Measurements from ENCODE around the gene BID.

BID gene

DNA sequence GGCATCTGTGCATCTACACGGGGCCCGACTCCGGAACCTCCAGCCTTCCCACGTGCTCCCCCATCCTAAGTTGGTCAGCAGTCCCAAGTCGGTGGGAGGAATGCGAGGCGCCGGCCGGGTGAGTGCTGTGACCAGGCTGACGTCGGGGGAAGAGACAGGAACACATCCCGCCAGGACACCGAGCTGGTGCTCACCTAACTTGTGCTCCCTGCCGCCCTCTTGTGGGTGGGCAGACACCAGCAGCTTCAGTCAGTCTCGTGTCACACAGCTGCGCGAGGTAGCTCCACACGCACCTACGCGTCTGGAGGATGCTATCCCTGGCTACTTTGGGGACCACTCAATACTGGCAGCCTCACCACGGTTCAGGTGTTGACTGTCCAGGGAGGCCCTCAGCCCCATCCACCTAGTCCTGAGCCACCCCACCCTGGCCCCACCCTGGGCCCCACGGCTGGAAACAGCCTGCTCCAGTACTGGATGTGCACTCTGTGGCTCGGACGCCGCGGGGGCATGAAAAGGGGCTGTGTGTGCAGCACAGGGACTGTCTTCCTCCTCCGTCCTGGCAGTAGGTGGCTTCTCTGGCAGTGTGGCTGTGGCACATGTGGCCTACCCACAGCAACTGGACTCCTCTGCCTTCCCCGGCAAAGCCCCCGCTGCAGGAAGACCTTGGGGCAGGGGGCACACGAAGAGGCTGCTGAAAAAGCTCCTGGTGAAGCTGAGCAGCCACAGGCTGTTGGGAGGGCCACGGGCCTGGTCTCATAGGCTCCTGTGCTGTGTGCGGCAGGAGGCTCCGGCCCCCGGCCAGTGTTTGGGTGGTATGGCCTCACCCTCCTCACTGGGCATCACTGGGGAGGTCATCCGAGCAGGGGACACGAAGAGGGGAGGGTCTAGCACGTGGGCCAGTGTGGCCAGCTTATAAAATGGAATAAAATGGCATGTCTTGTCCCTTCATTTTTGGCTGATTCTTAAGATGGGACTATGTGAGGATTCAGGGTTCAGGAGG is 11.2 kb upstream of the BID start:
- TF ChIP-seq, protein P1, sequence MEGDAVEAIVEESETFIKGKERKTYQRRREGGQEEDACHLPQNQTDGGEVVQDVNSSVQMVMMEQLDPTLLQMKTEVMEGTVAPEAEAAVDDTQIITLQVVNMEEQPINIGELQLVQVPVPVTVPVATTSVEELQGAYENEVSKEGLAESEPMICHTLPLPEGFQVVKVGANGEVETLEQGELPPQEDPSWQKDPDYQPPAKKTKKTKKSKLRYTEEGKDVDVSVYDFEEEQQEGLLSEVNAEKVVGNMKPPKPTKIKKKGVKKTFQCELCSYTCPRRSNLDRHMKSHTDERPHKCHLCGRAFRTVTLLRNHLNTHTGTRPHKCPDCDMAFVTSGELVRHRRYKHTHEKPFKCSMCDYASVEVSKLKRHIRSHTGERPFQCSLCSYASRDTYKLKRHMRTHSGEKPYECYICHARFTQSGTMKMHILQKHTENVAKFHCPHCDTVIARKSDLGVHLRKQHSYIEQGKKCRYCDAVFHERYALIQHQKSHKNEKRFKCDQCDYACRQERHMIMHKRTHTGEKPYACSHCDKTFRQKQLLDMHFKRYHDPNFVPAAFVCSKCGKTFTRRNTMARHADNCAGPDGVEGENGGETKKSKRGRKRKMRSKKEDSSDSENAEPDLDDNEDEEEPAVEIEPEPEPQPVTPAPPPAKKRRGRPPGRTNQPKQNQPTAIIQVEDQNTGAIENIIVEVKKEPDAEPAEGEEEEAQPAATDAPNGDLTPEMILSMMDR (IDR thresholded peaks at IDR 0.05; ENCODE audit: low read depth, low read length) = peak; percentile 46
- in situ Hi-C loops (cut with HindIII; ENCODE audit: low sequenced_read_pairs) = no loop called here
- H3K4me3 ChIP-seq (ENCODE audit: low read depth, low read length) = no peak overlapping the region
- DNase-seq (ENCODE audit: low read depth, low spot score) = no peak

DNA sequence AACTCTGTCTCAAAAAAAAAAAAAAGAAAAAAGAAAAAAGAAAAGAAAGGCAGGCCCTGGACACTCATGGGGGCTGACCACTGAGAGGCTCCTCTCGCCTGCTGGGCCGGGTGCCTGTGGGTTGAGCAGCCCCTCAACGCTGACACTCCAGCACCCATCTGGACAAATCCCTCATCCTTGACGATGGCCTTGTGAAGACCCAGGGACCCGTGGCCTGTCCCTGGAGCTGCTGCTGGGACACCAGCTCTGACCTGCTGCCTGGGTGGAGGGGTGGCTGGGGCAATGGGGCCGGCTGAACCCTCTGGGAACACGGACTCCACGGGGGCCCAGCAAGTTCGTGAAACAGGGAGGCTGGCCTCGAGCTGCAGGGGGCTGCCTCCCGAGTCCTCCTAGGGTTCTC is 10.5 kb upstream of the BID start:
- in situ Hi-C loops (cut with HindIII; ENCODE audit: low sequenced_read_pairs) = no loop called here
- DNase-seq (ENCODE audit: low read depth, low spot score) = no peak
- TF ChIP-seq, protein P1 (IDR thresholded peaks at IDR 0.05; ENCODE audit: low read depth, low read length) = no peak
- no peak overlapping the region for H3K4me3 ChIP-seq (ENCODE audit: low read depth, low read length)

DNA sequence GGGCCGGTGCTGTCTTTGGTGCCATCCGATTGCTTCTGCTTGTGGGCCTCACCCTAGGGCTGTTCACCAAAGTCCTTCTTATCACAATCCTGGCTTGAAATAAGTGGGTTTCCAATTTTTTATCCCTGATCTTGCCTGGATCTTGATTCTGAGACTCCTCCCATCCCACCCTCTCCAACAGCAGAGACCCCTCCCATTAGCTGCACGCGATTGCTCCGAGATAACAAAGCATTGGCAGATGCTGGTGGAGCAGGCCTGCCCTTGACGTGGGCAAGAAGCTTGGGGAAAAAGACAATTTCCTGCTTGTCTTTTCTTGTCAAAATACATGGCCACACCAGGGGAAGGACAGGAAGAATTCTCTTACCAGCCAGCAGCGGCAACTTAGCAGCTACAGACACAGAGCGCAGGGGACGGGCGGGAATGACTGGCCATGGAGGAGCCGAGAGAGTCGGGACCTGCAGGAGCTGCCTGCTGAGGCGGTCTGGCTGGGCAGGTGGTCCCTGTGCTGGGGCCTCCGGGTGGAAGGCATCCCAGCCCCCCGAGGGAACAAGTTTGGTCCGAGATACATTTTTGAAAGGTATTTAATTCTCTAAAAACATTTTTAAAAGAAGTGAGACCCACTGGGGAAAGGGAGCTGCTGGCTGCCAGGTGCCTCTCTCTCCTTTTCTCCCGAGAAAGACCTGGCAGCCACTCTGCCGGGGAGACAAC is 9.7 kb upstream of the BID start:
- in situ Hi-C loops (cut with HindIII; ENCODE audit: low sequenced_read_pairs) = no loop called here
- TF ChIP-seq, protein P1 (IDR thresholded peaks at IDR 0.05; ENCODE audit: low read depth, low read length) = no peak
- no peak for DNase-seq (ENCODE audit: low read depth, low spot score)
- no peak overlapping the region for H3K4me3 ChIP-seq (ENCODE audit: low read depth, low read length)

DNA sequence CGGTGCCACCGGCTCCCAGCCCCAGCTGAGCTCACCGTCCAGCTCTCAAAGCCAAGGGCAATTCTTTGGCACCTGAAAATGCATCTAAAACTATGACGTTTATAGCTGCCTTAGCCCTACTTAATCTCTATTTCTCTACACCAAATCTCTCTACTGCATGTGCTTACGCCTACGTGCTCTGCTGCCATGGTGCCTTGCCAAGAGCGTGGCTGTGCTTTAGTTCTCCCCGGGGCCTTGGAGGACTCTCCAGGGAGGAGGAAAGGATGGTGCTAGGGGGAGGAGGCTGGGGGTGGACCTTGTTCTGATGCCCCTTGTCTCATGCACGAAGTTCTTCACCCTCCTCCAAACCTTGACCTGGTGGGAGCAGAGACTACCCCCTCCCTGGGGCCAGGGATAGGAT is 9.0 kb upstream of the BID start:
- in situ Hi-C loops (cut with HindIII; ENCODE audit: low sequenced_read_pairs) = no loop called here
- no peak overlapping the region for H3K4me3 ChIP-seq (ENCODE audit: low read depth, low read length)
- TF ChIP-seq, protein P1 (IDR thresholded peaks at IDR 0.05; ENCODE audit: low read depth, low read length) = no peak
- no peak for DNase-seq (ENCODE audit: low read depth, low spot score)

DNA sequence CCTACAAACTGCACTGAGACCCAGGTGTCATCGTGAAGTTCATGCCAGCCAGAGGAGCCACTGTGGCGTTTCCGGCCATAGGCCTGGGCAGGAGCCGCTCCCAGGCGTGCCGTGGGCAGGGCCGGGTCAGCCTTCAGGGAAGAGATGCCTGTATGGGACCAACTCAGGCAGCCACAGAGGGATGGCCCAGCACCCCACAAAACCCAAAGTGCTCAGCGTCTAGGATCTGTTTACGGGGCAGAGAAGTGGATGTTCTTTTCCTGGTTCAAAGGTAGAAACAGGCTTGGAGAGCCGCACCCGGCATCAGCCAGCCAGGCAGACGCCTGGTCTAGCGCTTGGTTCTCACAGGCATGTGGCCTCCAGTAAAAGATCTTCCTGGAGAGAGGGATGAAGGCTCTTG is 8.4 kb upstream of the BID start:
- no peak for DNase-seq (ENCODE audit: low read depth, low spot score)
- in situ Hi-C loops (cut with HindIII; ENCODE audit: low sequenced_read_pairs) = no loop called here

DNA sequence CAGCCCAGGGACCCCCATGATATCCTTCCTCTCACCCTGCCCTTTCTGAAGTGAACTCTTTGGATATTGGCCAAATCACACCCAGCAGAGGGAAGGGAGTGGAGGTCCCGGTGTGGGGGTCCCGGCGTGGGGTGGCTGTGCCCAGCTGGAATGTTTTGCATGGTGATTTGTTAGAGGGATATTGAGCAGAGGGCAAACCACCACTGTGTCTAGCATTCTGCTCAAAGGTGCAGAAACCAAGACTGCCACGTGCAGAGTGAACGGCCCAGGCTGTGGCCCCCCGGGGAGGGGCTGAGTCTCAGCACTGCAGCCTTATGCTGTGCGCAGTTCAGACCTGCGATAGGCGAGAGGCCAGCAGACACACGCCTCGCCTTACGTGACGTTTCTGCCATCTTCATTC is 7.9 kb upstream of the BID start:
- no peak overlapping the region for H3K4me3 ChIP-seq (ENCODE audit: low read depth, low read length)
- TF ChIP-seq, protein P1 (IDR thresholded peaks at IDR 0.05; ENCODE audit: low read depth, low read length) = no peak
- in situ Hi-C loops (cut with HindIII; ENCODE audit: low sequenced_read_pairs) = no loop called here
- no peak for DNase-seq (ENCODE audit: low read depth, low spot score)

More for the DNA sequence above, 8.4 kb upstream of the BID start:
- no peak overlapping the region for H3K4me3 ChIP-seq (ENCODE audit: low read depth, low read length)
- TF ChIP-seq, protein P1 (IDR thresholded peaks at IDR 0.05; ENCODE audit: low read depth, low read length) = no peak
